ENCODE data around the gene EVC2.

The EVC2 gene

DNA sequence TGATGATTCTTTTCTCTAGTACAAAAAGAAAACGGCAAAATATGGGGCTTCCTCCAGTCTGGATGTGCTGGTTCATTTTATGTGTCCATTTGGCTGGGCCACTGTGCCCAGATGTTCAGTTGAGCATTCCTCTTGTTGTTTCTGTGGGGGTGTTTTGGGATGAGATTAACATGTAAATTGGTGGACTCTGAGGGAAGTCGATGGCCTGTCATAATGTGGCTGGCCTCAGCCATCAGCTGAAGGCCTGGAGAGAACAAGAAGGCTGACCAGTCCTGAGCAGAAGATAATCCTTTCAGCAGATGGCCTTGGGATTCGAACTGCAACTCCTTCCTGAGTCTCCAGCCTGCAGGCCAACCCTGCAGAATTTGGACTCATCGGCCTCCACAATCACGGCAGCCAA, 136.7 kb downstream of the EVC2 start:
- H3K4me1 ChIP-seq (ENCODE audit: control insufficient read depth, low read depth, low read length): no peaks in the 10 kb centered on the region
- no peak overlapping the region for H3K9ac ChIP-seq (ENCODE audit: low read length)
- no peaks in the 10 kb centered on the region for H3K27me3 ChIP-seq (ENCODE audit: control insufficient read depth, insufficient read depth, low read length)
- no peaks in the 10 kb centered on the region for H3K9me3 ChIP-seq (ENCODE audit: control insufficient read depth, low read depth, low read length)
- H3K27ac ChIP-seq (ENCODE audit: low read length): no peak overlapping the region
- H3K4me3 ChIP-seq (ENCODE audit: low read length): no peak overlapping the region
- H3K36me3 ChIP-seq (ENCODE audit: control insufficient read depth, low read depth, low read length): no peaks in the 10 kb centered on the region

DNA sequence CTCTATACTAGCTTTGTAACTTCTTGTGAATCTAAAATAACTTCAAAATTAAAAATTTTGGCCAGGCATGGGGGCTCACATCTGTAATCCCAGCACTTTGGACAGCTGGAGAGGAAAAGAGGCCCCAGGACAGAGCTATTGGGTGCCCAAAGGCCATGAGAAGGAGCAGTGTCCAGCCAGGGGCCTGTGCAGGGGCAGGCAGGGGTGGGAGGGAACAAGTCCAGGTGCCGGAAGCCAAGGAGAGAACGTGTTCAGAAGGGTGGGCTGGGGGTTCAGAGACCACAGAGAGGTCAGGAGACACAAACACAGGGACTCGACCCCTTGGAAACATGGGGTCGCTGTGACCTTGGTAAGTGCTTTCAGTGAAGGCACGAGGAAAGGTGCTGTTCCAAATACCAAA, 138.9 kb downstream of the EVC2 start:
- Histone ChIP-seq H3K4me1 (ENCODE audit: control insufficient read depth, low read depth, low read length) (no peaks in the 10 kb centered on the region), H3K27ac (ENCODE audit: low read length) (no peak overlapping the region), H3K27me3 (ENCODE audit: control insufficient read depth, insufficient read depth, low read length) (no peaks in the 10 kb centered on the region), H3K9ac (ENCODE audit: low read length) (no peak overlapping the region), H3K36me3 (ENCODE audit: control insufficient read depth, low read depth, low read length) (no peaks in the 10 kb centered on the region), H3K4me3 (ENCODE audit: low read length) (no peak overlapping the region), H3K9me3 (ENCODE audit: control insufficient read depth, low read depth, low read length) (no peaks in the 10 kb centered on the region)

DNA sequence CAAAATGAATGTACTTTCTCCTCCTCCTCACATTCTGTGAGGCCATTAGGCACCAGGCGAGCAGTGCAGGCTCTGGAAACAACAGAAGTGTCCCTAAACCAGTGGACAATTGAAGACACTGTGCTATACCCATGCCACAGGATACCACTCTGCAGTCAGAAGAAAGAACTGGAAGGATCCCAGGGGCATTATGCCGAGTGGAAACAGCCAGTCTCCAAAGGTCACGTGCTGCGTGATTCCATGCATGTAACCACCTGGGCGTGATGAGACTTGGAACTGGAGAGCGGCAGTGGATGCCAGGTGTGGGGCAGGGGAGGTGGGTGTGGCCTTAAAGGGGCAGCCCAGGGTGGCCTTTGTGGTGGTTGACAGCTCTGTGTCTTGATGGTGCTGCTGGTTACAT, 139.4 kb downstream of the EVC2 start:
- Histone ChIP-seq H3K27ac (ENCODE audit: low read length) (no peak overlapping the region), H3K27me3 (ENCODE audit: control insufficient read depth, insufficient read depth, low read length) (no peaks in the 10 kb centered on the region), H3K4me3 (ENCODE audit: low read length) (no peak overlapping the region)

DNA sequence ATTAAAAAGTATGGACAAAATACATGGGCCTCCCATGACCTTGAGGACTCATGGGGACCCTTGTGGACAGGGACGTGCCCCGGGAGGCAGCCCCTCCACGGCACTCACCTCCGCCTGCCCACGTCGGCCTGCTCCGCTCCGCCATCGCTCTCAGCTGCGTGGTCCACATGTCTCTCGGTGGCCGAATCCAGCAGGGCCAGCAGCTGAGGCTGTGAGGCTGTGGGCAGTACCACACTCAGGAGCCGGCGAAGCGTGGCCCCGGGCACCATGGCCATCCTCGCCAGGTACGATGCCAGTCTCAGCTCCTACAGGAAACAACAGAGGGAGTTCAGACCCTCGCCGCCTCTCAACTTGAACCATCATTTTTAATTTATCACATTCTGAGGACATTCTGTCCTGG, 140.0 kb downstream of the EVC2 start:
- H3K9ac ChIP-seq (ENCODE audit: low read length): no peak overlapping the region
- H3K27me3 ChIP-seq (ENCODE audit: control insufficient read depth, insufficient read depth, low read length): no peaks in the 10 kb centered on the region
- H3K9me3 ChIP-seq (ENCODE audit: control insufficient read depth, low read depth, low read length): no peaks in the 10 kb centered on the region
- H3K4me3 ChIP-seq (ENCODE audit: low read length): no peak overlapping the region
- no peaks in the 10 kb centered on the region for H3K36me3 ChIP-seq (ENCODE audit: control insufficient read depth, low read depth, low read length)
- H3K27ac ChIP-seq (ENCODE audit: low read length): no peak overlapping the region
- no peaks in the 10 kb centered on the region for H3K4me1 ChIP-seq (ENCODE audit: control insufficient read depth, low read depth, low read length)

More for the DNA sequence above, 139.4 kb downstream of the EVC2 start:
- no peaks in the 10 kb centered on the region for H3K36me3 ChIP-seq (ENCODE audit: control insufficient read depth, low read depth, low read length)
- H3K4me1 ChIP-seq (ENCODE audit: control insufficient read depth, low read depth, low read length): no peaks in the 10 kb centered on the region
- no peaks in the 10 kb centered on the region for H3K9me3 ChIP-seq (ENCODE audit: control insufficient read depth, low read depth, low read length)
- H3K9ac ChIP-seq (ENCODE audit: low read length): no peak overlapping the region

DNA sequence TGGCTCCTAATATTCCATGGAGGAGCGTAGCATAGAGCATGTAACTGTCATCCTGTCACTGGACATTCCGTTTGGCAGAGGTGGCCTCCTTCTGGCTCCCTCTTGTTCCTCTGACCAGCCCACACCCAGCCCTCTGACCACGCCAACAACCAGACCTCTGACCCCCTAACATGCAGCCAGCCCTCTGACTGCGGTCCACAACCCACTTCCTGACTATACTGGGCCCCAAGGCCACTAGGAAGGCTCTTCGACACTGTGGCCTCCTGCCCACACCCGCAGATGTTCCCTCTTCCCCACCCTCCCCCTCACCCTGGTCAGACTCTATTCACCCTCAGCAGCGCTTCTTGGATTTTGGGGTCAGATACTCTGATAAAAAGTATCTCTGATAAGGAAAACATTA, 141.4 kb downstream of the EVC2 start:
- no peaks in the 10 kb centered on the region for H3K9me3 ChIP-seq (ENCODE audit: control insufficient read depth, low read depth, low read length)
- H3K4me3 ChIP-seq (ENCODE audit: low read length): no peak overlapping the region
- no peaks in the 10 kb centered on the region for H3K36me3 ChIP-seq (ENCODE audit: control insufficient read depth, low read depth, low read length)
- H3K4me1 ChIP-seq (ENCODE audit: control insufficient read depth, low read depth, low read length): no peaks in the 10 kb centered on the region
- H3K27me3 ChIP-seq (ENCODE audit: control insufficient read depth, insufficient read depth, low read length): no peaks in the 10 kb centered on the region
- H3K9ac ChIP-seq (ENCODE audit: low read length): no peak overlapping the region
- no peak overlapping the region for H3K27ac ChIP-seq (ENCODE audit: low read length)

DNA sequence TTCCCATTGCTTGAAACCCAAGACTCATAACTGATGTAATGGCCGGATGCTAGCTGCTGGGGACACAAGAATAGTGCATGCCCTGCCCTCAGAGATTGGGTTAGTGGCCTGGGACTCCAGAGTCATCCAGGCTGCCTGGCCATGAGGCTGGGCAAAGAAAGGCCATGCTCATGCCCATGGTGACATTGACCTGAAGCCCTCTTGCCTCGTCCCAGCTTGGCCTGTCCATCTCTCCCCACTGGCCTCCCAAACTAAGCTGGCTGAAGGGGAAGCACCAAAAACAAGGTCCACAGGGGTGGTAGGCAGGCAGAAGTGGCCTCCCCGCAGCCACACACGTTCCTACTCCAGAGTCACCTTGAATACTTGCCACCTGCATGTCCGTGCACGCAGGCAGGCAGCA, 141.8 kb downstream of the EVC2 start:
- Histone ChIP-seq H3K9ac (ENCODE audit: low read length) (no peak overlapping the region), H3K9me3 (ENCODE audit: control insufficient read depth, low read depth, low read length) (no peaks in the 10 kb centered on the region), H3K36me3 (ENCODE audit: control insufficient read depth, low read depth, low read length) (no peaks in the 10 kb centered on the region), H3K27me3 (ENCODE audit: control insufficient read depth, insufficient read depth, low read length) (no peaks in the 10 kb centered on the region), H3K4me3 (ENCODE audit: low read length) (no peak overlapping the region), H3K4me1 (ENCODE audit: control insufficient read depth, low read depth, low read length) (no peaks in the 10 kb centered on the region), H3K27ac (ENCODE audit: low read length) (no peak overlapping the region)

DNA sequence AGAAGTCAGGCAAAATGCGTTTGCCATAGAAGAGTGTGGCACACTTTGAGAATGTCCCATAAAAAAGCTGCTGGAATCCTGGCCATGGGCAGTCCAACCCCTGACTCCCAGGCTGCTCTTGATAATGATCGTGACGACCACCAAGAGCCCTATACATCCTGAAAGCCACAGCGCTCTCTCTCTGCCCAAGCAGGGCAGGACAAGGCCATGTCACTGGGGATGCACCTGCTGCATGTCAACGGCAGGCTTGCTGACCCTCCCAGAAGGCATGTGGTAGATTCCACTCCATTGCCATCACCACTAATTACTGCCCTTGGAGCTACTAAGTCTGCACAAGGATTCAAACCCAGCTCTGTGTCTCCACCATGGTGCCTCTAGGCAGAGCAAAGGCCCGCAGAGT, 144.5 kb downstream of the EVC2 start:
- Histone ChIP-seq H3K36me3 (ENCODE audit: control insufficient read depth, low read depth, low read length) (no peaks in the 10 kb centered on the region), H3K9ac (ENCODE audit: low read length) (no peak overlapping the region), H3K9me3 (ENCODE audit: control insufficient read depth, low read depth, low read length) (no peaks in the 10 kb centered on the region), H3K4me3 (ENCODE audit: low read length) (no peak overlapping the region), H3K27ac (ENCODE audit: low read length) (no peak overlapping the region), H3K27me3 (ENCODE audit: control insufficient read depth, insufficient read depth, low read length) (no peaks in the 10 kb centered on the region), H3K4me1 (ENCODE audit: control insufficient read depth, low read depth, low read length) (no peaks in the 10 kb centered on the region)

DNA sequence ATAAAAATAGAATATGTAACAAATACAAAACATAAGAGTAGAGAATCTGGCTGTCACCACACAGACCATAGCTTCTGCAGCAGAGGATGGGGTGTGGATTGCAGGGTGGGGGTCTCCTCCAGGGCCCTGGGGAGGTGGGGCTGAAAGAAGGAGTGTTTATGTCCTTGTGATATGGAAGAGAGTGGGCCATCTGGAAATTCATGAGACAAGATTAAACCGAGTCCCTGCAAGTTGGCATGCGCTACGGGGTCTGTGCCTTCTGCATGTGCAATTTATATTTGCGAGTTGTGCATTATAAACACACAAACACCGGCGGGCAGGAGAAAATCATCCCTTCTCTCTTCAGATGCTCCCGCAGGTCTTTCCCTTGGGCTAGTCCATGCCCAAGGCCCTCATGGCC, 145.9 kb downstream of the EVC2 start:
- H3K27ac ChIP-seq (ENCODE audit: low read length): no peak overlapping the region
- no peak overlapping the region for H3K9ac ChIP-seq (ENCODE audit: low read length)
- no peaks in the 10 kb centered on the region for H3K9me3 ChIP-seq (ENCODE audit: control insufficient read depth, low read depth, low read length)
- no peaks in the 10 kb centered on the region for H3K4me1 ChIP-seq (ENCODE audit: control insufficient read depth, low read depth, low read length)
- H3K36me3 ChIP-seq (ENCODE audit: control insufficient read depth, low read depth, low read length): no peaks in the 10 kb centered on the region
- no peaks in the 10 kb centered on the region for H3K27me3 ChIP-seq (ENCODE audit: control insufficient read depth, insufficient read depth, low read length)
- H3K4me3 ChIP-seq (ENCODE audit: low read length): no peak overlapping the region

DNA sequence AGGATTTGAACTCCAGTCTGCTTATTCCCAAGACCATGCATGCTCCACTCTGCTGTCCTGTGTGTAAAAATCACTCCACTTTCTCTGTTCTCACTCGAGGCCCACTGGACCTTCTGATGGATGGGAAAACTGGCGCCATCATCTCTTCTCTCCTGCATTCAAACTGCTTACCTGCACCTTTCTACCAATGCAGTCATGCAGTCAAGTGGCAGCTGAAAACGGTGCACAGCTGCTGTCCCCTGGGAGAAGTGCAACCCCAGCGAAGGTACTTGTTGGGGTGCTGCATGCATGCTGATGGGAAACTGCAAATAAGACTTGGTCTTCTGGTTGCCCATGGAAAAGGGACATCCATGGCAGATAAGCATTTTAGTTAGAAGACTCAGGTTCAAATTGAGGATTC, 147.1 kb downstream of the EVC2 start:
- H3K36me3 ChIP-seq (ENCODE audit: control insufficient read depth, low read depth, low read length): no peaks in the 10 kb centered on the region
- H3K9me3 ChIP-seq (ENCODE audit: control insufficient read depth, low read depth, low read length): no peaks in the 10 kb centered on the region
- H3K4me3 ChIP-seq (ENCODE audit: low read length): no peak overlapping the region
- H3K4me1 ChIP-seq (ENCODE audit: control insufficient read depth, low read depth, low read length): no peaks in the 10 kb centered on the region
- no peaks in the 10 kb centered on the region for H3K27me3 ChIP-seq (ENCODE audit: control insufficient read depth, insufficient read depth, low read length)
- H3K27ac ChIP-seq (ENCODE audit: low read length): no peak overlapping the region
- no peak overlapping the region for H3K9ac ChIP-seq (ENCODE audit: low read length)

DNA sequence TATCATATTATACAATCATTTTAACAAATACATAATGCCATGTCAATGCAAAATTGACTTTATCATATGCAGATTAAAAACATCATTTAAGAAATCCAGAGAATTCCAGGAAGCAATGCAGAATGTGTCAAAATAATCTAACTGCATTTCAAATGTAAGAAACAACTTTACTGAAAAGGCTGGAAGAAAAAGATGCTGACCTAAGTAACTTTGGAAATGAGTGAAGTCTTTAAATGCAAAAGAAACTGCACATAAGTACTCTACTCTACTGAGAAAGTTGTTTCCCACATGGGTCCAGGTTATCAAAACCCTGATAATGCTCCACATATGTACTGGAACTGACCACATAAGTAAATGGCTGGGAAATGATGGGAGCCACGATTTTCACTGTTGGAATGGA, 149.9 kb downstream of the EVC2 start:
- Histone ChIP-seq H3K27ac (ENCODE audit: low read length) (no peak overlapping the region), H3K9me3 (ENCODE audit: control insufficient read depth, low read depth, low read length) (no peaks in the 10 kb centered on the region), H3K9ac (ENCODE audit: low read length) (no peak overlapping the region), H3K4me1 (ENCODE audit: control insufficient read depth, low read depth, low read length) (no peaks in the 10 kb centered on the region), H3K27me3 (ENCODE audit: control insufficient read depth, insufficient read depth, low read length) (no peaks in the 10 kb centered on the region), H3K36me3 (ENCODE audit: control insufficient read depth, low read depth, low read length) (no peaks in the 10 kb centered on the region), H3K4me3 (ENCODE audit: low read length) (no peak overlapping the region)

DNA sequence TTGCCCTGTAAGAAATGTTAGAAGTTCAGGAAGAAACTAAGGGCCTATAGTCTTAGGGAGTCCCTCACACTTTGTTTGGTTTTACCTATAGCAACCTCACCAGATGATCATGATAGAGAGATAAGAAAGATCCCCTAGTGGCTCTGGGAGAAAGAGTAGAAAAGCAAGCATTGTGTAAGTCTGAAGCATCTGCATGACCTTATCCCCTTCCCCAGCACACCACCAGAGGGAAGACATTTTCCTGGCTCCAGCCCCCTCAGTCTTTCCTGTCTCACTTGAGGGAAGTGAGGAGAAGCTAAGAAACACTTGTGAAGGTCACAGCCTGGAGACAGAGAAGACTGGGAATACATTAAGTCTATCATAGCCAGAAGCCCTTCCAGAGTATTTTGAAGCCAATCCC, 154.0 kb downstream of the EVC2 start:
- Histone ChIP-seq H3K4me1 (ENCODE audit: control insufficient read depth, low read depth, low read length) (no peaks in the 10 kb centered on the region), H3K36me3 (ENCODE audit: control insufficient read depth, low read depth, low read length) (no peaks in the 10 kb centered on the region), H3K9me3 (ENCODE audit: control insufficient read depth, low read depth, low read length) (peaks cover 3% of the 10 kb centered on the region), H3K4me3 (ENCODE audit: low read length) (no peak overlapping the region), H3K27ac (ENCODE audit: low read length) (no peak overlapping the region), H3K9ac (ENCODE audit: low read length) (no peak overlapping the region), H3K27me3 (ENCODE audit: control insufficient read depth, insufficient read depth, low read length) (no peaks in the 10 kb centered on the region)

DNA sequence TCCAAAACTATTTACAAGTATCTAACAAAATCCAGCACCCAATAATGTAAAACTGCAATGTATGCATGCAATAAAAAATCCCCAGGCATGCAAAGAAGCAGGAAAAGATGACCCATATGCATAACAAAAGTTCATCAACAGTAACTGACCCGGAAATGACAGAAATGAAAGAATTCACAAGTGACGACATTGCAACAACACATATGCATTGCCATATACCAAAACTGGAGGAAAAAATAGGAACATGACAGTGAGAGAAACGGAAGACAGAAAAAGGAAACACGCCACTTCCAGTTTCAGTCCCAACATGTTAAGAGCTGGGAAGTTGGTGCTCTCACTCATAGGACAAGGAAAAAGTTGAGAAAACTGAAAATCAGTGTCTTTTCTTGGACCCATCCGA, 154.6 kb downstream of the EVC2 start:
- H3K4me1 ChIP-seq (ENCODE audit: control insufficient read depth, low read depth, low read length): no peaks in the 10 kb centered on the region
- H3K27me3 ChIP-seq (ENCODE audit: control insufficient read depth, insufficient read depth, low read length): no peaks in the 10 kb centered on the region
- no peak overlapping the region for H3K27ac ChIP-seq (ENCODE audit: low read length)
- peaks cover 3% of the 10 kb centered on the region for H3K9me3 ChIP-seq (ENCODE audit: control insufficient read depth, low read depth, low read length)
- no peak overlapping the region for H3K4me3 ChIP-seq (ENCODE audit: low read length)
- no peaks in the 10 kb centered on the region for H3K36me3 ChIP-seq (ENCODE audit: control insufficient read depth, low read depth, low read length)
- no peak overlapping the region for H3K9ac ChIP-seq (ENCODE audit: low read length)

DNA sequence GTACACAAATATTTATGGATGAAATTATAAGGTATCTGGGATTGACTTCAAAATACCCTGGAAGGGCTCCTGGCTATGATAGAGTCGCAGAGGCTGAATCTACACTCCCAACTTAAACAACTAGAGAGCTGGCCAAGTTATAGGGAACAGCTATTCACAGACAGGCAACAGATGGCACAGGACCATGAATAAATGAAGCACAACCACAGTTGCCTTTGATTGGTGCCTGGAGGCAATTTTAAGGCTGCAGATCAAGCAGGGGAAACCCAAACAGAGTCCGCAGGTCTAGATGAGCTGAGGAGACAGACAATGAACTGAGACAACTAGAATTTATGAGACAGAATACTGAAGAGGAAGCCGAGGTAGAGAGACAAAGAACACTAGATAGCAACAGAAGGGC, 155.9 kb downstream of the EVC2 start:
- peaks cover 3% of the 10 kb centered on the region for H3K9me3 ChIP-seq (ENCODE audit: control insufficient read depth, low read depth, low read length)
- no peaks in the 10 kb centered on the region for H3K27me3 ChIP-seq (ENCODE audit: control insufficient read depth, insufficient read depth, low read length)
- H3K9ac ChIP-seq (ENCODE audit: low read length): no peak overlapping the region
- no peaks in the 10 kb centered on the region for H3K4me1 ChIP-seq (ENCODE audit: control insufficient read depth, low read depth, low read length)
- no peaks in the 10 kb centered on the region for H3K36me3 ChIP-seq (ENCODE audit: control insufficient read depth, low read depth, low read length)
- H3K27ac ChIP-seq (ENCODE audit: low read length): no peak overlapping the region
- H3K4me3 ChIP-seq (ENCODE audit: low read length): no peak overlapping the region

Data from iPS-18a (cell line).